ENCODE data around the gene TAF10. TPM values are rescaled to one million over a fixed set of nuclear protein-coding genes. Genes with fewer than 3 reads are reported as not detected.

The TAF10 gene
- total RNA-seq, 1 experiment from 2014 or later: 53.6 TPM

DNA sequence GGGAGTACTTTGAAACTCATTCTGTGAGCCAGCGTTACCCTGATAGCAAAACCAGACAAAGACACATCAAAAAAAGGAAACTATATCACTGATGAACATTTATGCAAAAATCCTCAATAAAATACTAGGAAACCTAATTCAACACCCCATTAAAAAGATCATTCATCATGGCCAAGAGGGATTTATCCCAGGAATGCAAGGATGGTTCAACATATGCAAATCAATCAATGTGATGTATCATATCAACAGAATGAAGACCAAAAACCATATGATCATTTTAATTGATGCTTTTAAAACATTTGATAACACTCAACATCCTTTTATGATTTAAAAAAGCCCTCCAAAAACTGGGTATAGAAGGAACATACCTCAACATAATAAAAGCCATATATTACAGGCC is 28.4 kb downstream of the TAF10 start:
- no peak for DNase-seq (ENCODE audit: low spot score)

DNA sequence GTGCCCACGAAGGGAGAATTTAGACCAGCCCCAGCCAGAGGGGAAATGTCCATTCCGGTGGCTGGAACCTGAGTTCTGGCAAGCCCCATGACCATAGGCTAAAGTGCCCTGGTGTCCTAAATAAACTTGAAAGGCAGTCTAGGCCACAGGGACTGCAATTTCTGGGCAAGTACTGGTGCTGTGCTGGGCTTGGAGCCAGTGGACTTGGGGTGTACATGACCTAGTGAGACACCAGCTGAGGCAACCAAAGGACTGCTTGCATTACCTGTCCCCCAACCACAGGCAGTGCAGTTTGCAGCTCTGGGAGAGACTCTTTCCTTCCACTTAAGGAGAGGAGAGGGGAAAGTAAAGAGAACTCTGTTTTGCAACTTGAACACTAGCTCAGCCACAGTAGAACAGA is 32.3 kb downstream of the TAF10 start:
- no peak for DNase-seq (ENCODE audit: low spot score)

DNA sequence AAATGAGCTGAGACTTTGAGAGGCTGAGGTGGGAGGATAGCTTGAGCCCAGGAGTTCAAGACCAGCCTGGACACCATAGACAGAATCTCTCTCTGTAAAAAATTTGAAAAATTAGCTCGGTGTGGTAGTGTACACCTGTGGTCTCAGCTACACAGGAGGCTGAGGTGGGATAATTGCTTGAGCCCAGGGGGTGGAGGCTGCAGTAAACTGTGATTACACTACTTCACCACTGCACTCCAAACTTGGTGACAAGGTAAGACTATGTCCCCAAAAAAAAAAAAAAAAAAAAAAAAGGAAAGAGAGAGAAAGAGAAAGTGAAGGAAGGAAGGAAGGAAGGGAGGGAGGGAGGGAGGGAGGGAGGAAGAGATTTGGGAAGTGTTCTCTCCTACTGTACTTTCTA is 33.9 kb downstream of the TAF10 start:
- DNase-seq (ENCODE audit: low spot score): no peak

DNA sequence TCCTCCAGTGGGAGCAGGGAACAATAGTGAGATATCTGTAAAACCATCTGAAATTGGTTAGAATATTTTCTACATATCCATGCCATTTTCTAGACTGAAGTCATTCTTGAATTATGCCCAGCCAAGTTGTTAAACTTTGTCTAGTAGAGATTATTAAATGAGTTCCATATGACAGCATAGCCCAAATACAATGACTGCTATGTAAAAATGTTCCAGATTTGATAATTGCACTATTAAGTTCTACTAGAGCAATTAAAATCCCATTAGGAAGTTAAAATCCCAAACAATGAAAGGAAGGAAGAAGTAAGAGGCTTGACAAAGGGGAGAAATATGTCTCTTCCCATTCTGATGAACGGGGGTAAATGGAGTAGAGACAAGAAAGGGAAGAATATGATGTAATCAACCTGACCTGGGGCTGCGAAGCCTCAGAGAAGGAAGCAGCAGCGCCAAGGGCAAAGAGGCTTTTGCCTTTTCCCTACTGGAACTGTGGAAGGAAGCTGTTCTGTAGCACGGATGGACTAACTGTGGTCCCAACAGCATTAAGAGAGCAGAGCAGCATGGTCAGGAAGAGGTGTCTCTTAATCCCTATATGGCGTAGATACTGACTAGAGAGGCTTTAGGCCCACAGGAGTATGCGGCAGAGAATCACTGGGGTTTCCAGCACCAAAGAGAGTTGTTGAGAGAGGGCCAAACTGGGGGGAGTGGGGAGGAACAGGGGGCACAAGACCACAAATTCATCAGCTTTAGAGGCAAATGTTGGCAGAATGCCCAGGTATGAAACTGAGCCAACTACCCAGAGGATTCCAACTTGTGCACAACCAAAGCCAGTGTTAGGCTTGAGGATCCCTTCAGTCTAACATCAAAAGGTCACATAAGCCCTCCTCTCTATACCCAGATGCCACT is 35.3 kb downstream of the TAF10 start:
- no peak for DNase-seq (ENCODE audit: low spot score)

DNA sequence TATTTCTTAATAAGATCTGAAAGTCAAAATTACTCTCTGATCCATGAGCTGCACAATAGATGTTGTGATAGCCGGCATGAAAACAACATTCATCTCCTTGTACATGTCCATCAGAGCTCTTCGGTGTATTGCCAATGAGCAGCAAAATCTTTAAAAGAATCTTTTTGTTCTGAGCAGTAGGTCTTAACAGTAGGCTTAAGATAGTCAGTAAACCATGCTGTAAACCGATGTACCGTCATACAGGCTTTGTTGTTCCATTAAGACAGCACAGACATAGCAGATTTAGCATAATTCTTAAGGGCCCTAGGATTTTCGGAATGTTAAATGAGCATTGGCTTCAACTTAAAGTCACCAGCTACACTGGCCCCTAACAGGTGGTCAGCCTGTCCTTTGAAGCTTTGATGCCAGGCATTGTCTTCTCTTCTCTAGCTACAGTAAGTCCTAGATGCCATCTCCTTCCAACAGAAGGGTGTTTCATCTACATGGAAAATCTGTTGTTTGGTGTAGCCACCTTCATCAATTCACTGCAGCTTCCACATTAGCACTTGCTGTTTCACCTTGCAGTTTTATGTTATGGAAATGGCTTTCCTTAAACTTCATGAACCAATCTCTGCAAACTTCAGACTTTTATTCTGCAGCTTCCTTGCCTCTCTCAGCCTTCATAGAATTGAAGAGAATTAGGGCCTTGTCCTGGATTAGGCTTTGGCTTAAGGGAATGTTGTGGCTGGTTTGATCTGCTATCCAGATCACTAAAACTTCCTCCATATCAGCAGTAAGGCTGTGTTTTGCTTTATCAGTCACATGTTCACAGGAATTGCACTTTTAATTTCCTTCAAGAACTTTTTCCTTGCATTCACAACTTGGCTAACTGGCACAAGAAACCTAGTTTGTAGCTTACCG is 37.0 kb downstream of the TAF10 start:
- no peak for DNase-seq (ENCODE audit: low spot score)

DNA sequence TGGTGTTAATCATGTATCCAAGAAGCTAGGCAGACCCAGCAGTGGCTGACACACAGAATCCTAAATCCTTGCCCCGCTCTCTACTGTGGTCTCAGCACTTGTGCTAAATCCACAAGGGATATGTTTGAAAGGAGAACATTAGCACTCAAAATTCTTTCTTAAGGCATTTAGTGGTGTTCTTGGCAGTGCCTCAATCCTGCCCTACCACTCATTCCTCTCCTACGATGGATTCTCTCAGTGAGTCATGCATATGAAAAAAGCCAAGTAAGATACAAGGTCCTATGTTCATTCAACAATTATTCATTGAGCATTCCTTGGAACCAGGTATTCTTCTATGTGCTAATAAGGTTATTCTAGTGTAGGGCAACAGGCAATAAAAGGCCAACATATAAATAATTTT is 39.8 kb downstream of the TAF10 start:
- DNase-seq (ENCODE audit: low spot score): peak; percentile 27

DNA sequence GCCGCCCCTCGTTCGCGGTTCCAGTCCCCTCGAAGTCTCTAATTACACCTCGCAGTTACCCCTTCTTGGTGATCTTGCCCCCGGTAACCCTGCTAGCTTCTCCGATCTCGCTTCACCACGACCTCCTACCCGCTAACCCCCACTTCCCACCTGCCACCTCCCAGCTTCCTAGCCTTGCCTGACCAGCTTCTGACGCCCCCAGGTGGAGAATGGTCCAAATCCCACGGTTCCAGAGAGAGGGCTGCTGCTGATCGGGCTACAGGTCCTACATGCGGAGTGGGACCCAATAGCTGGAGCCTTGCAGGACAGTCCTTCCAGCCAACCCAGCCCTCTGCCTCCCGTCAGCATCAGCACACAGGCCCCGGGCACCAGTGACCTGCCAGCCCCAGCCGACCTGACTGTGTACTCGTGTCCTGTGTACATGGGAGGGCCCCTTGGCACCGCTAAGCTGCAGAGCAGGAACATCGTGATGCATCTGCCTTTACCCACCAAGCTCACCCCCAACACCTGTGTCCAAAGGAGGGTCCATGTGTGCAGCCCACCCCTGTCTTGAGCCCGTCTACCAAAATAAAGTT is 40.5 kb downstream of the TAF10 start:
- no peak for DNase-seq (ENCODE audit: low spot score)

DNA sequence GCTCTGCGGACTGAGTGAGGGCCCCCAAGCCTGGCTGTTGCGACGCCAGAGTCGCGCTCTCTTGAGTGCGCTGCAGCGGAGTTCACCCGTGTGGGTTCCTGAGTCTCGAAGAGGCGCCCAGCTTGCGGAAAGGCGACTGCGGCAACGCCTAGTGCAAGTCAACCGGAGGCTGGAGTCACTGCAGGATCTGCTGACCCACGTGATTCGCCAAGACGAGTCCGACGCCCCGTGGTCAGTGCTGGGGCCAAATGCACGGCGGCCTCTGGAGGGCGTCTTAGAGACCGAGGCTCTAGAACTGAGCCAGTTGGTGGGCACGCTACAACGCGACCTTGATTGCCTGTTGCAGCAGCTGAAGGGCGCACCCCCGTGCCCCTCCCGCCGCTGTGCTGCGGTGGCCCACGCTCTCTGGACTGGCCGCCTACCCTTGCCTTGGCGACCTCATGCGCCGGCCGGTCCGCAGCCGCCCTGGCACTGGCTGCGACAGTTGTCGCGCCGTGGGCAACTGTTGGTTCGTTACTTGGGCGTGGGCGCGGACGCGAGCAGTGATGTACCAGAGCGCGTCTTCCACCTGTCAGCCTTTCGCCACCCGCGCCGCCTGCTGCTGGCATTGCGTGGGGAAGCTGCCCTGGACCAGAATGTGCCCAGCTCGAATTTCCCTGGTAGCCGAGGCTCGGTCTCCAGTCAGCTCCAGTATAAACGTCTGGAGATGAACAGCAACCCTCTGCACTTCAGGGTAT is 41.2 kb downstream of the TAF10 start:
- DNase-seq (ENCODE audit: low spot score): no peak

DNA sequence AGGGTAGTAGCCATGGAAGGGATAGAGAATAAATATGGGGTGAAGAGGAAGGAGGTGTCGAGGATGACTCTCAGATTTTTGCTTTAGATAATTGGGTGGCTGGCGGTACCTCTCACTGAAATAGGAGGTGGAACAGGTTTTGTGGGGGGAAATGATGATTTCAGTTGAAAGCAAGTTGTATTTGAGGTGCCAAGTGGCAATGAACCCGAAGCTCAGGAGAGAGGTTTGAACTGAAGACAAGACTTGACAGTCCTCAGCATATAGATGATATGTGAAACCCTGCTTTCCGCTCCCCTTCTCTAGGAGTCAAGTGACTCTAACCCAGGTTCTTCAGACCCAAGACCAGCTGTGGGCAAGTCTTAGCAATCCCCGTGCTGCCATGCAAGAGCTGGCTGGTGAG is 42.3 kb downstream of the TAF10 start:
- no peak for DNase-seq (ENCODE audit: low spot score)

DNA sequence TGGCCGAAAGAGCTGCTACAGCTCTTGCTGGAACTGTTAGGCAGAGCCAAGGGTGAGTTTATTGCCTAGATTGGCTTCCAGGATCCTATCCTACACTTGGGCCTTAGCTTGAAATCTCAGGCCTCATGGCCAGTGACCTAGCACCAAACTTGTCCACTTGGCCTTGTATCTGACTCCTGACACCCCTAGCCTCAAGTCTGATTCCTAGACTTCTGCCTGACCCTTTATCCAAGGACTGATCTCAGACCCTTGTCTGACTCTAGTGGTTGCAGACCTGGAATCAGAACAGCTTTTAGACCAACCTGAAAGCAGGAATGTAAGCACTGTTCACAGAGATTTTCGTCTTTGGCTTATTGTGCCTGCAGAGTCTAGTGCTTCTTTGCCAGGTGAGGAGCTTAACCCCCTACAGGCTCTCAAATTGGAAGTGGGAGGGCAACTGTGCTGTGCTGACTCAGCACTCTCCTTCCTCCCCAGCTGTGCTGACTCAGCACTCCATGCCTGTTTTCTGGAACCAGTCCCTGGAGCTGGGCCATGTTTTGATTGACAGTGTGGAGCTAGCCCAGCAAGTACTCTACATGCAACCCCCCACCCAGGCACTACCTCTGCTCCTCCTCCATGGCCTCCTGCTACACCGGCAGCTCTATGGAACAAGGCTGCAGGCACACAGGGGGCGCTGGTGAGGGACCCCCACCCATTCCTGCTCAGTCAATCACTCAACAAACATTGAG is 43.7 kb downstream of the TAF10 start:
- DNase-seq (ENCODE audit: low spot score): peak; percentile 54

DNA sequence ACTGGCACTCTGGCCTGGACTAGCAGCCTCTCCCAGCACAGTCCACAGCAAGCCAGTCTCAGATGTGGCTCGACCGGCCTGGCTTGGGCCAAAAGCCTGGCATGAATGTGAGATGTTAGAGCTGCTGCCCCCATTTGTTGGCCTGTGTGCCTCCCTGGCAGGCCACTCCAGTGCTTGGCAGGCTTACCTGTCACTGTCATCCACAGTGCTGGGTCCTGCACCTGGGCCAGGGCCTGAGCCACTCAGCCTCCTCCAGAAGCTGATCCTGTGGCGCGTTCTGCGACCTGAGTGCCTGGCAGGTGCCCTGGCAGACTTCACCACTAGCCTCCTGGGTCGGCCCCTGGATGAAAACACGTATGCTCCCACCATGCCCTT is 44.7 kb downstream of the TAF10 start:
- DNase-seq (ENCODE audit: low spot score): no peak

DNA sequence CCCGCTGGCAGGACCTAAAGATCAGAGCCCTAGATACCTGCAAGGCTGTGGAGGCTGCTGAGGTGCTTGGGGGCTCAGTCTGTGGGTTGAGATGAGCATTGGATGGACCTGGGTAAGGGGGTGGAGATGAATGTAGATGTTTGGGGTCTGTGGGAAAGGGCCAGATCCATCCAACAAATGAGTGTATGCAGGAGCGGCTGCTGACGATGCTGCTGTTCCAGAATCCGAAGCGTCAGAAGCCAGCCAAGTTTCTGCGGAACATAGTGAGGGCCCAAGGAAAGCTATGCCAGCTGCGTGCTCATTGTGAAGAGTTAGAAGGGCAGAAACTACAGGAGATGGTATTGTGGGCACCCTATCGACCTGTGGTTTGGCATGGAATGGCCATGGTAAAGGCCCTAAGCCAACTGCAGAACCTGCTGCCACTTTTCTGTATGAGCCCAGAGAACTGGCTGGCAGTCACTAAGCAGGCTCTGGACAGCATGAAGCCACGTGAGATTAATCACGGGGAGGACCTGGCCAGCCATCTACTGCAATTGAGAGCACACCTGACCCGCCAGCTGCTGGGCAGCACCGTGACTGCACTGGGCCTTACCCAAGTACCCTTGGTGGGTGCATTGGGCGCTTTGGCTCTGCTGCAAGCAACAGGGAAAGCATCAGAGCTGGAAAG is 45.2 kb downstream of the TAF10 start:
- no peak for DNase-seq (ENCODE audit: low spot score)

DNA sequence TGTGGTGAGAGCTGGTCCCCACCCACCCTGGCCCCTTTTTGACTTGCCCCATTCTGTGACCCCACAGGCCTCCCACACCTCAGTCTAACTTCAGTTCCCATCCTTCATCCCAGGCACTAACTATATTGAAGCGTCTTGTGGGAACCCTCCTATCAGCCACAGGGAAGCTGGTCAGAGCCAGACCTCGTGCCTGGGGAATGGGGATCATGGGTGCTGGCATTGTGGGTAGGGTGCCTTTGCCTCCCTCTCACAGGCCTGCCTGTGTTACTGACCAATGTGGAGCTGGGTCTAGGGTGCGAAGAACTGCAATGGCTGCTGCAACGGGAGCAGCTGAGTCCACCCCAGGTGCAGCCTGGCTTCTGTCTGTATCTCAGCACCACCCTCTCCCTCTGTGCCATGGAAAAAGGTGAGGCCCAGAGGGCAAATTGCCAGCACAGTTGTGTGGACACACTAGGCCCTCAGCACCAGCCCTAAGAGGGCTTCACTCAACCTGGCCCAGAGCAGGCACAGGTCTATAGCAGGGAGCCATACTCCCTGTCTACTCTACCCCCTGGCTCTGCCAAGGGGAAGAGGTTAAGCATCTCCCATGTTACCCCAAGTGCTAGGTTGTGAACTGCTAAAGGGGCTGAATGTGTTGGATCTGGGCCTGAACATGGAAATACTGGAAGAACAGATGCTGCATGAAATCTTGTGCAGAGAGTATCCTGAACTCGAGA is 45.9 kb downstream of the TAF10 start:
- no peak for DNase-seq (ENCODE audit: low spot score)

DNA sequence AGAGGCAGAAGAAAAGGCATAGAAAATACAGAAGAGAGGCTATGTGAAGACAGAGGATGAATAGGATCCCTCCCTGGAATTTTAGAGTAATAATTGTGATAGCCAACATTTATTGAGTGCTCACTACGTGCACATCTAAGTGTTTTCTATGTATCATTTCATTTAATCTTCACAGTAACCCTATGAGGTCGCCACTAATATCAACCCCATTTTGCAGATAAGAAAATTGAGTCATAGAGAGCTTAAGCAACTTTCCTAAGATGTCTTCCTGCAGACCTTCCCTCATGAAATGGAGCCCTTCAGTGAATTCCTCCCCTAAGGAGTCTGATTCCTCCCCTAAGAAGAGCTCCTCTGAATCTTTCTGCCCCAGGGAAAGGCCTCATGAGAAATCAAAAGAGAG is 46.7 kb downstream of the TAF10 start:
- DNase-seq (ENCODE audit: low spot score): no peak

DNA sequence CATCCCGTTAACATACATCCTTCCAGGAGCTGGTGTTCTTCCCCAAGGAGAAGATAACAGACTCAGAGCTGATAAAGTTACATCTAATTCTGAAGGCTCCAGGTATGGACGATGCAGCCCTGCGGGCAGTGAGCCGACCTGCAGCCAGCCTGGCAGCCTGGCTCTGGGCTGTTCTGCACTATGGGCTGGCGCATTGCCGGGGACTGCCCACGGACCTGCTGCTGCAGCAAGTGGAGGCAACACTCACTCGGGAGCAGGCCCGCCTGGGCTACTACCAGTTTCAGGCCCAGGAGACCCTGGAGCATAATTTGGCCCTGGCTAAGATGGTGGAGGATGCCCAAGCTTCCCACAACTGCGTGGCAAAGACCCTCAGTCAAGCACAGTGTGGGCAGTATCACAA is 48.3 kb downstream of the TAF10 start:
- DNase-seq (ENCODE audit: low spot score): no peak

DNA sequence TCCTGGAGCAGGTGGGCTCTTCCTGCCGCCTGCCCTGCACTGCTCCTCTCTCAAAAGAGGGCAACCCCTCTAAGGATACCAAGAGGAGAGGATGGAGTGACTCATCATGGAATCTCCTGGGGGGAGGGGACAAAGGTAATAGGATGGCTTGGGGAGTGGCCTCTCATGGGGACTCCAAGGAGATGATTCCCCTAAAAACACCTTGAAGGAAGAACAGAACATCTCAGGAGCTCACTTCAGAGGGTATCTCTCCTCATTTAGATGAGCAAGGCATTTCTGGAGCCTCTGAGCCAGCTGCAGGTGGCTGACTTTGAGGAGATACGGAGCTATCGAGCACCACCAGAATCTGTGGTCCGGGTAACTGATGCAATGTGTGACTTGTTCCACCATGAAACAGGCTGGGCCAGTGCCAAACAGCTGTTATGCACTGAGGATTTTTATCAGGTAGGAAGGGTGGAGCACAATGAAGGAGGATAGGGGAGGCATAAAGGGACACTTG is 48.8 kb downstream of the TAF10 start:
- DNase-seq (ENCODE audit: low spot score): no peak

DNA sequence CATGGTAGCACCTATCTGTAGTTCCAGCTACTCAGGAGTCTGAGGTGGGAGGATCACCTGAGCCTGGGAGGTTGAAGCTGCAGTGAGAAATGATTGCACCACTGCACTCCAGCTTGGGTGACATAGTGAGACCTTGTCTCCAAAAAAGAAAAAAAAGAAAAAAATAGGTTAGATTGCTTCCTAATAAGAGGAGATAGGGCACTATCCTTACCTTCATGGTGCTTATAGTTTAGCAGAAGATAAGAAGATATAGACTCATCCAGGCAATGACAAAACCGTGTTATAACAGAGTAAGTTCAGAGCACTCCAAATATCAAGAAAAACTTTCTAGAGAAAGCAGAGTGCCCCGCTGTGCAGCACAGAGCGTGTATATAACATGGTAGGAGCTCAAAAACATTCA is 50.7 kb downstream of the TAF10 start:
- DNase-seq (ENCODE audit: low spot score): no peak

All from A172 (cell line).